Esophagus squamous epithelium (tissue), 4 donors: ENCODE measurements around the gene HES7.

ENCODE experiments used
- CTCF ChIP-seq, 6 experiments: fragments of 450-650 bp in 4 of 6; fragments of 200-600 bp in 2 of 6; sonication (generic) in 2 of 6; IDR thresholded peaks; one replicate each; pipeline ENCODE4 v1.5.1; 2016 to 2019; ENCODE audit warnings: antibody characterized with exemption in 6 of 6, mild to moderate bottlenecking in 4 of 6, moderate library complexity in 4 of 6
- POLR2A ChIP-seq, 4 donors: fragments of 450-650 bp; IDR thresholded peaks; one replicate each; pipeline ENCODE4 v1.6.1; 2017; ENCODE audit warnings: antibody characterized with exemption in 4 of 4, mild to moderate bottlenecking in 4 of 4, moderate library complexity in 3 of 4

GRCh38 chr17:8133941-8134340 lies 10.0 kb upstream of the HES7 start:
- no peak for TF ChIP-seq CTCF (IDR thresholded peaks at IDR 0.05)
- TF ChIP-seq POLR2A (IDR thresholded peaks at IDR 0.05), result no peak
